DMS53 (cell line): ENCODE data around the gene TMEM165.
"Not testable (repeated sequence)": the region's sequence is repeated elsewhere in the genome, so short reads cannot be mapped to it uniquely, and the experiment has no call there.

ENCODE experiments used
- DNase-seq: peaks from one replicate; lab custom pipeline; 2025; lab: John Stamatoyannopoulos, UW

Gene TMEM165, protein sequence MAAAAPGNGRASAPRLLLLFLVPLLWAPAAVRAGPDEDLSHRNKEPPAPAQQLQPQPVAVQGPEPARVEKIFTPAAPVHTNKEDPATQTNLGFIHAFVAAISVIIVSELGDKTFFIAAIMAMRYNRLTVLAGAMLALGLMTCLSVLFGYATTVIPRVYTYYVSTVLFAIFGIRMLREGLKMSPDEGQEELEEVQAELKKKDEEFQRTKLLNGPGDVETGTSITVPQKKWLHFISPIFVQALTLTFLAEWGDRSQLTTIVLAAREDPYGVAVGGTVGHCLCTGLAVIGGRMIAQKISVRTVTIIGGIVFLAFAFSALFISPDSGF

DNA sequence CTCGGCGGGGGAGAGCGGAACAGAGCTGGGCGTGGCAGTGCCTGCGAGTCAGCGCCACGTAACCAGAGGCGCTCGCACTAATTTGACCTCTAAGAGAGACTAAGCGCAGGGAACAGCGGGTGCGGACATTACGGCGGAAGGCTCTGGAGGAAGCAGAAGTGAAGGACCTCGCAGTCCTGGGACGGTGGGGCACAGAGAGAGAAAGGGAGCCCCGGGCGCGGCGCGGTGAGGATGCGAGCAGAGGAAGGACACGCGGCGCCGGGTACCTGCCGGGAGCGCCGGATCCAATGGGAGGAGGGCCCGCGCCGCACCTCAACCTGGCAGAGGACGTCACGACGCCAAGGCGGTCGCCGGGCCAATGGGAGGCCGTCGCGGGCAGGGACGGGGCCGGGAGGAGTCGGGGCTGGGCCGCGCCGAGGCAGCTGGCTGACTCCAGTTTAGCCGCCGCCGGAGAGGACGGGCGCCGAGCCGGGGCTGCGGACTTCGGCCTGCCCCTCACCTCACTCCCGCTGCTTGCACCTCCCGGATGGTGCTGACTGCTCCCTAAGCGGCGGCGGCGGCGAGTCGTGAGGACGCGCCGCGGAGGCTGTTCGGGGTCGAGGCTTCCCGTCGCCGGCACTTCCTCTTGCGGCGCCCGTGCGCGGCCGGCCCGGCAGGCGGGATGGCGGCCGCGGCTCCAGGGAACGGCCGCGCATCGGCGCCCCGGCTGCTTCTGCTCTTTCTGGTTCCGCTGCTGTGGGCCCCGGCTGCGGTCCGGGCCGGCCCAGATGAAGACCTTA, at the start of gene TMEM165:
TMEM165 (plus strand) TSS at position 429 of the 779 bp plus-strand sequence; CDS start at position 662, 233 bp downstream.
- DNase-seq, result peak; percentile 94

- peak; percentile 87 for DNase-seq
Observed at GRCh38 chr4:55345980-55346850, 49.5 kb upstream of the TMEM165 start, which contains the start of gene SRD5A3. Gene SRD5A3, plus strand, starts transcription at chr4:55346242. Its CDS starts 95 bp downstream, at chr4:55346337.

DNA sequence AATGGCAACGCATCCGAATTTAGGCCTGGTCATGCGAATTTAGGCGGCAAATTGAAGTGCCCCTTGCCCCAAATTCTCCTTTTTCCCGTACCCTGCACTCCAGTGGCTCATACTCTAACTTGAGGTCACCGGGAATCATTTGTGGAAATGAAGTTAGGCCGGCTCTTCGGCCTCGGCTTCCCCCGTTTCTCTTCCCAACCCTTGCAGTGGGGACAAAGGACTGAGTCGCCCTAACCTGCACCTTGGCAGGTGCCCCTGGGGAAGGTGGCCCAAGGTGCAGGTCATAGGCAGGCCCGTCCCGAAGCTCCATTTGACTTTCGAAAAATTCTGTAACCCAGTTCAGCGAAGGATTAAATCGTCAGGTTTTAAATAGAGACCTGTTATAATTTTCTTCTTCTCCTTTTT, 48.9 kb upstream of the TMEM165 start:
- peak; percentile 38 for DNase-seq

- DNase-seq, result no peak
Observed at GRCh38 chr4:55347610-55348228, 48.0 kb upstream of the TMEM165 start.

- DNase-seq, result no peak
Observed at GRCh38 chr4:55348466-55348865, 47.3 kb upstream of the TMEM165 start.

- not testable (repeated sequence) for DNase-seq
Observed at GRCh38 chr4:55350870-55351269, 44.9 kb upstream of the TMEM165 start.

DNA sequence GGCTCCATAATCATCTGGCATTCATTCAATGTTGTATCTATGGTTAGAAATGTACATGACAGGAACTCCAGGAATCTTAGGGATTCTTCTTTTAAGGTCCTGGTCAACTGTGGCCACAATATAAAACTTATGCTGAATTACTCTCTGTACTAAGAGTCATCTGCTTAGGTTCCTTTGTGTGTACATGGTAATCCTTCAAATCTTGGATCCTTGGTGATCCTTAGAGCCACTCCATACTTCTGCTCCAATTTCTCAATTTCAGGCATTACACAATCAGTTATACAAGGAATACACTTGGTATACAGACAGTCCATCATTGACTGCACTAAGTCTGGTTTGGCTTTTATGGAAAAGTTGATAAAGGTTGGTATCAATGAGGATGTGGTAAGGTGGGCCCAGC, 43.9 kb upstream of the TMEM165 start:
- no peak for DNase-seq

DNA sequence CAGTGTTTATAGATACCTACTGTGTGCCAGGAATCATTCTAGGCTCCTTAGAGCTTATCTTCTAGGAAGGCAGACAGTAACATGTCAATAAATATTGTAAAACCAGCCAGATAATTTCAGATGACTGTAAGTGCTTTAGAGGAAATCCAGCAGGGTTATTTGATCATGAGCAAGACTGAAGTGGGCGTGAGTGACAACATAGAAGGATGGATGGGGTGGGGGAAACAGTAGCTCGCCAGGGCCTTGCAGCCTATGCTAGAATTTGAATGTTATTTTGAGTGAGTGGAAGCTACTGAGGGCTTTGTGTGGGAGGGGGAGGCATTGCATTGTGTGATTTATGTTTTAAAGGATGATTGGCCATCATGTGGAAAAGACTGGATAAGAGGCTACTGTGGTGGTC, 43.0 kb upstream of the TMEM165 start:
- DNase-seq, result no peak

GRCh38 chr4:55353228-55353747, 42.5 kb upstream of the TMEM165 start:
- not testable (repeated sequence) for DNase-seq

DNA sequence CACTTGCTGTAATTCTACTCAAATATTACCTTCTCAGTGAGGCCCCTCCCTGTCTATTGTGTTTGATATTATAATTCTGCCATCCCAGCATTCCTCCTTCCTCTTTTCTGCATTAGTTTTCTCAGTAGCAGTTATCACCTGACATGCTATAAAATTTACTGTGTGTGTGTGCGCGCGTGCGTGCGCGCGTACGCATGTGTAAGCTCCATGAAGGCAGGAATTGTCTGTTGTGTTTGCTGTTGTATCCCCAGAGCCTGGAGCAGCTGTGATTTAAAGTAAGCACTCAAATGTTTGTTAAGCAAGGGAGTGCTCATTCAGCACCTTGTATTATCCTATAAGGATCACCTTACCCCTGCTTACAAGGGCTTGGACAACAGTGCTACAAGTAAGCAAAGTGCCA, 41.1 kb upstream of the TMEM165 start:
- no peak for DNase-seq

GRCh38 chr4:55355555-55355954, 40.2 kb upstream of the TMEM165 start:
- peak; percentile 41 for DNase-seq

GRCh38 chr4:55356991-55357461, 38.7 kb upstream of the TMEM165 start:
- DNase-seq, result peak; percentile 82

GRCh38 chr4:55358246-55358645, 37.5 kb upstream of the TMEM165 start:
- no peak for DNase-seq

DNA sequence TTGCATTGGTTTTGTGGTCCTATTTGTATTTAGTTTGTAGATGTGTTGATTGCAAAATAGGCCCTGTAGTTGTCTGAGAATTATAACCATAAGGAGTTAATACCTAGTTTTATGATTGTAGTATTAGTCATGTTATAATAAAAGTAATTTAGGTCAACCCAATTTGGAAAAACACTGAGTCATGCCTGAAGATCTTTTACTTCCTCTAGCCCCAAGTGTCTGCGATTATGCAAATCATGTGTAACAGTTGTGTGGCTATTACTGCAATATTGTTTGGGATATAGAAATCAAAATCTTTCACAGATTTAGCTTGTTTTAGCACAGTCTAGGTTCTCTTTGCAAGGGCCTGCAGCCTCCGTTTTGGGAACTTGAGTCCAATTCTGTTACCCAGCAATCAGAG, 37.1 kb upstream of the TMEM165 start:
- peak; percentile 15 for DNase-seq

- no peak for DNase-seq
Observed at GRCh38 chr4:55359397-55359916, 36.3 kb upstream of the TMEM165 start.

GRCh38 chr4:55362938-55363337, 32.8 kb upstream of the TMEM165 start:
- not testable (repeated sequence) for DNase-seq

DNA sequence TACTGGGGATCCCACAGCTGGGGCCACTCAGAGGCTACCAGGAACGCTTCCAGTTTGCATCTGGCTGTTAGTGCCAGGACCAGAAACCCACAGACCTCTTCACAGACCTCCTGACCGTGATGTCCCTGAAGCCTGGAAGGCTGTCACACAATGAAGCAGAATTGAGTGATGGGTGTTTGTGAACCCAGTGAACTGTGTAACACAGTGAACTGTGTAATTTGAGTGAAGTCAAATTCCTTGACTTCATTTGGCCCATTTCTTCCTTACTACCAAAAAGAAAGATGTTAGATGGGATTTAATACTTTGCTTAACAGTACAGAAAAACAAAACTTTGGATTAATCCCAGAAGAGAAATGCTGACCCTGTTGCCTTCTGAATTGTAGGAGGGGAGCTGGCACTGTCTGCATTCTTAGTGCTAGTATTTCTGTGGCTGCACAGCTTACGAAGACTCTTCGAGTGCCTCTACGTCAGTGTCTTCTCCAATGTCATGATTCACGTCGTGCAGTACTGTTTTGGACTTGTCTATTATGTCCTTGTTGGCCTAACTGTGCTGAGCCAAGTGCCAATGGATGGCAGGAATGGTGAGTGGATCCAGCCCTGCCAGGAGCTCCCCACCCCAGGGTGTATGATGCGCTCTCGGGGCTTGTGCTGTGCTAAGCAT, 31.9 kb upstream of the TMEM165 start:
- DNase-seq, result no peak

GRCh38 chr4:55364691-55365344, 30.9 kb upstream of the TMEM165 start:
- no peak for DNase-seq

DNA sequence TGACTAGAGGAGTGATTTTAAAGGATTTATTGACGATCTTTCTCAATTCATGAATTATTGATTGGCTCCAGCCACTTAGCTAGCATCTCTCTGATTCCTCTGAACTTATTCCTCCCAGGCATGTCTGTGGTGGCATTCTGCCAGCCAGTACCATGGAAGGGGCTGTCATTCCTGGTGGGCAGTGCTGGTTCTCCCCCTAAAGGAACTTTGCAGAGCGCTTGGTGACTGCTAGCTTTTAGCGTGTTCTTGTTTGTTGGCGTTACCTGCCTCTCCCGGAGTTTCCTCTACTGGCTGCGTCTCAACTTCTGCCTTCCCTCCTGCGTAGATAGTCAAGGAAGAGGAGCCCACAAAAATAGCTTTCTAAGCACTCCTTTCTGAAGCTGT, 30.4 kb upstream of the TMEM165 start:
- no peak for DNase-seq

GRCh38 chr4:55366621-55367020, 29.1 kb upstream of the TMEM165 start:
- DNase-seq, result no peak
